ENCODE measurements around the gene MED15.

GRCh38 chr22:20483771-20484170, 23.6 kb upstream of the MED15 start:
- TF ChIP-seq CTCF (IDR thresholded peaks at IDR 0.05), result no peak
- no peak for TF ChIP-seq POLR2A (IDR thresholded peaks at IDR 0.05)
- TF ChIP-seq POLR2AphosphoS5 (IDR thresholded peaks at IDR 0.05), result no peak
- TF ChIP-seq EP300 (IDR thresholded peaks at IDR 0.05), result no peak
